Measurements from ENCODE around the gene CBR1. TPM values are rescaled to one million over a fixed set of nuclear protein-coding genes. Genes with fewer than 3 reads are reported as not detected.

CBR1 gene
- total RNA-seq, 2 experiments from 2014 or later = 12.0 TPM; not detected in 1

GRCh38 chr21:36115138-36115730 lies 45.4 kb downstream of the CBR1 start:
- ChIA-PET POLR2A (interaction anchor here (0.7 to 1.1 kb wide), 3 partner anchors 9 to 641 kb away, joined by 3 to 4 read pairs (median 3); no protein-coding TSS in a partner anchor), CTCF (ENCODE audit: unreplicated experiment) (no interaction called here)
- 0 out of 2 replicates have a peak overlapping the region, but pooled peaks have one; percentile 25 for H2AFZ ChIP-seq (ENCODE audit: low read length)
- TF ChIP-seq EZH2phosphoT487 (IDR thresholded peaks at IDR 0.05; ENCODE audit: borderline replicate concordance, low read depth, low read length) = no peak
- no peak for TF ChIP-seq CTCF (conservative IDR thresholded peaks at IDR 0.05; ENCODE audit: low read length)
- H3K9me2 ChIP-seq (ENCODE audit: insufficient read depth, low read length) = no peaks in the 10 kb centered on the region
- H3K4me1 ChIP-seq (ENCODE audit: insufficient read depth, low read length, poor library complexity, severe bottlenecking) = peaks cover 13% of the 10 kb centered on the region
- no peak overlapping the region for H3K4me3 ChIP-seq (ENCODE audit: low read depth, low read length, poor library complexity, severe bottlenecking)
- no peaks in the 10 kb centered on the region for H3K79me2 ChIP-seq (ENCODE audit: insufficient read depth, low read depth, low read length)
- no peaks in the 10 kb centered on the region for H3K36me3 ChIP-seq (ENCODE audit: insufficient read depth, low read length)
- H3K4me2 ChIP-seq (ENCODE audit: low read length) = no peak overlapping the region
- no peak for DNase-seq (ENCODE audit: low spot score)
- no peaks in the 10 kb centered on the region for H3K9me3 ChIP-seq (ENCODE audit: low read length)
- intact Hi-C loops (cut with micrococcal nuclease; ENCODE audit: unreplicated experiment) = loop anchor here (10.0 kb wide), 1 partner anchor 180 kb away; no protein-coding TSS in a partner anchor
- H3K27ac ChIP-seq (ENCODE audit: low read depth, low read length, poor library complexity, severe bottlenecking) = no peak overlapping the region
- H4K20me1 ChIP-seq (ENCODE audit: insufficient read depth, low read length) = no peaks in the 10 kb centered on the region
- no TSS peak for BruUV-seq (replicated peaks)

DNA sequence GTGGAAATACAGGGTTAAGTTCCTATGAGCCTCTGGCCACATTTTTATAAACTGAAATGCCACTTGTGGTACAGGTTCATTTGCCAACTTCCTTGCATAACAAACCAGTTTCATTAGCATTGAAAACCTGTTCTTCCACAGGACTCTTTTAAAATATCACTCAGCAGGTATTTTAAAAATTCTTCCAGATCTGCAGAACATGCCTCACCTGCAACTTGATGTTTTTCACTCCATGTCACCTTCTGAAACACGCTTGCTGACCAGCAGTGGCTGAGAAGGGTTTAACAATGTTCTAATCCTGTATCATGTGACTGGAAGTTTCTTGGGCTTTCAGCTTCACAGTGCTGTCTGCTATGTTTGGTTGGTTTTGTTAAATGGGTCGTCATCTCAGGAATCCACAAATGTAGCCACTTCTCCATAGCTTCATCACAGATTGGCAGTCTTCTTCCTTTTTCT lies 47.5 kb downstream of the CBR1 start:
- no peak overlapping the region for H3K4me3 ChIP-seq (ENCODE audit: low read depth, low read length, poor library complexity, severe bottlenecking)
- H4K20me1 ChIP-seq (ENCODE audit: insufficient read depth, low read length) = no peaks in the 10 kb centered on the region
- H3K27ac ChIP-seq (ENCODE audit: low read depth, low read length, poor library complexity, severe bottlenecking) = no peak overlapping the region
- H2AFZ ChIP-seq (ENCODE audit: low read length) = no peak overlapping the region
- no peak overlapping the region for H3K4me2 ChIP-seq (ENCODE audit: low read length)
- H3K4me1 ChIP-seq (ENCODE audit: insufficient read depth, low read length, poor library complexity, severe bottlenecking) = peaks cover 11% of the 10 kb centered on the region
- ChIA-PET POLR2A (interaction anchor here (0.6 to 0.9 kb wide), 2 partner anchors 16 to 72 kb away, joined by 3 read pairs; no protein-coding TSS in a partner anchor), CTCF (ENCODE audit: unreplicated experiment) (interaction anchor here (1.2 kb wide), 1 partner anchor 10 kb away, joined by 3 read pairs; no protein-coding TSS in a partner anchor)
- no peak for DNase-seq (ENCODE audit: low spot score)
- TF ChIP-seq EZH2phosphoT487 (IDR thresholded peaks at IDR 0.05; ENCODE audit: borderline replicate concordance, low read depth, low read length) (no peak), CTCF (conservative IDR thresholded peaks at IDR 0.05; ENCODE audit: low read length) (no peak)
- H3K36me3 ChIP-seq (ENCODE audit: insufficient read depth, low read length) = no peaks in the 10 kb centered on the region
- no peaks in the 10 kb centered on the region for H3K9me2 ChIP-seq (ENCODE audit: insufficient read depth, low read length)
- no peaks in the 10 kb centered on the region for H3K79me2 ChIP-seq (ENCODE audit: insufficient read depth, low read depth, low read length)
- no peaks in the 10 kb centered on the region for H3K9me3 ChIP-seq (ENCODE audit: low read length)
- intact Hi-C loops (cut with micrococcal nuclease; ENCODE audit: unreplicated experiment) = loop anchor here (10.0 kb wide), 1 partner anchor 183 kb away; no protein-coding TSS in a partner anchor
- no TSS peak for BruUV-seq (replicated peaks)

GRCh38 chr21:36120304-36120888 lies 50.6 kb downstream of the CBR1 start:
- H3K4me3 ChIP-seq (ENCODE audit: low read depth, low read length, poor library complexity, severe bottlenecking) = no peak overlapping the region

More at GRCh38 chr21:36120304-36120888, 50.6 kb downstream of the CBR1 start:
- no peaks in the 10 kb centered on the region for H4K20me1 ChIP-seq (ENCODE audit: insufficient read depth, low read length)
- BruUV-seq (replicated peaks) = no TSS peak
- no peaks in the 10 kb centered on the region for H3K9me3 ChIP-seq (ENCODE audit: low read length)
- no peaks in the 10 kb centered on the region for H3K9me2 ChIP-seq (ENCODE audit: insufficient read depth, low read length)
- ChIA-PET POLR2A (no interaction called here), CTCF (ENCODE audit: unreplicated experiment) (no interaction called here)
- no peaks in the 10 kb centered on the region for H3K79me2 ChIP-seq (ENCODE audit: insufficient read depth, low read depth, low read length)
- no peak overlapping the region for H3K27ac ChIP-seq (ENCODE audit: low read depth, low read length, poor library complexity, severe bottlenecking)
- H3K4me2 ChIP-seq (ENCODE audit: low read length) = no peak overlapping the region
- DNase-seq (ENCODE audit: low spot score) = no peak
- H3K36me3 ChIP-seq (ENCODE audit: insufficient read depth, low read length) = no peaks in the 10 kb centered on the region
- no peaks in the 10 kb centered on the region for H3K4me1 ChIP-seq (ENCODE audit: insufficient read depth, low read length, poor library complexity, severe bottlenecking)
- intact Hi-C loops (cut with micrococcal nuclease; ENCODE audit: unreplicated experiment) = no loop called here
- no peak overlapping the region for H2AFZ ChIP-seq (ENCODE audit: low read length)
- TF ChIP-seq EZH2phosphoT487 (IDR thresholded peaks at IDR 0.05; ENCODE audit: borderline replicate concordance, low read depth, low read length) (no peak), CTCF (conservative IDR thresholded peaks at IDR 0.05; ENCODE audit: low read length) (no peak)

Measured in OCI-LY7 (cell line).